ENCODE results near the gene PTPRD. TPM values are rescaled to one million over a fixed set of nuclear protein-coding genes. Genes with fewer than 3 reads are reported as not detected.
A peak's percentile ranks its signal among the peaks of the same experiment; 100 is the strongest.

Gene PTPRD
- total RNA-seq, 1 donor from 2014 or later: 109 TPM

- TF ChIP-seq, protein P1, sequence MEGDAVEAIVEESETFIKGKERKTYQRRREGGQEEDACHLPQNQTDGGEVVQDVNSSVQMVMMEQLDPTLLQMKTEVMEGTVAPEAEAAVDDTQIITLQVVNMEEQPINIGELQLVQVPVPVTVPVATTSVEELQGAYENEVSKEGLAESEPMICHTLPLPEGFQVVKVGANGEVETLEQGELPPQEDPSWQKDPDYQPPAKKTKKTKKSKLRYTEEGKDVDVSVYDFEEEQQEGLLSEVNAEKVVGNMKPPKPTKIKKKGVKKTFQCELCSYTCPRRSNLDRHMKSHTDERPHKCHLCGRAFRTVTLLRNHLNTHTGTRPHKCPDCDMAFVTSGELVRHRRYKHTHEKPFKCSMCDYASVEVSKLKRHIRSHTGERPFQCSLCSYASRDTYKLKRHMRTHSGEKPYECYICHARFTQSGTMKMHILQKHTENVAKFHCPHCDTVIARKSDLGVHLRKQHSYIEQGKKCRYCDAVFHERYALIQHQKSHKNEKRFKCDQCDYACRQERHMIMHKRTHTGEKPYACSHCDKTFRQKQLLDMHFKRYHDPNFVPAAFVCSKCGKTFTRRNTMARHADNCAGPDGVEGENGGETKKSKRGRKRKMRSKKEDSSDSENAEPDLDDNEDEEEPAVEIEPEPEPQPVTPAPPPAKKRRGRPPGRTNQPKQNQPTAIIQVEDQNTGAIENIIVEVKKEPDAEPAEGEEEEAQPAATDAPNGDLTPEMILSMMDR (IDR thresholded peaks at IDR 0.05; ENCODE audit: unreplicated experiment): no peak
- Mint-ChIP-seq H3K4me1 (peaks cover 34% of the 10 kb centered on the region), H3K36me3 (peaks cover 3% of the 10 kb centered on the region), H3K27ac (no peak overlapping the region), H3K27me3 (ENCODE audit: low read depth) (no peaks in the 10 kb centered on the region), H3K4me3 (no peak overlapping the region), H3K9me3 (peaks cover 3% of the 10 kb centered on the region)
- DNase-seq (ENCODE audit: low spot score in 2 of 2, unreplicated experiment in 2 of 2): no peak
These were observed 1858.1 kb downstream of the PTPRD start for GRCh38 chr9:8754751-8755150.

- H3K4me3 Mint-ChIP-seq: no peak overlapping the region
- TF ChIP-seq, protein P1 (IDR thresholded peaks at IDR 0.05; ENCODE audit: unreplicated experiment): no peak
- H3K27me3 Mint-ChIP-seq (ENCODE audit: low read depth): no peaks in the 10 kb centered on the region
- H3K36me3 Mint-ChIP-seq: peaks cover 3% of the 10 kb centered on the region
- DNase-seq (ENCODE audit: low spot score in 2 of 2, unreplicated experiment in 2 of 2): no peak
- H3K4me1 Mint-ChIP-seq: peaks cover 25% of the 10 kb centered on the region
- H3K9me3 Mint-ChIP-seq: peaks cover 3% of the 10 kb centered on the region
- peak overlapping the region; percentile 82 for H3K27ac Mint-ChIP-seq
These were observed 1861.3 kb downstream of the PTPRD start for GRCh38 chr9:8751406-8751930.

- Mint-ChIP-seq H3K27me3 (ENCODE audit: low read depth) (no peaks in the 10 kb centered on the region), H3K9me3 (peaks cover 3% of the 10 kb centered on the region), H3K36me3 (peaks cover 3% of the 10 kb centered on the region), H3K27ac (peak overlapping the region; percentile 82), H3K4me1 (peaks cover 25% of the 10 kb centered on the region), H3K4me3 (no peak overlapping the region)
- TF ChIP-seq, protein P1 (IDR thresholded peaks at IDR 0.05; ENCODE audit: unreplicated experiment): no peak
- peak in 1 of 2 experiments; percentile 51 for DNase-seq (ENCODE audit: low spot score in 2 of 2, unreplicated experiment in 2 of 2)
These were observed 1862.2 kb downstream of the PTPRD start for GRCh38 chr9:8750639-8751051.

- Mint-ChIP-seq H3K4me1 (peaks cover 4% of the 10 kb centered on the region), H3K27ac (no peak overlapping the region), H3K4me3 (no peak overlapping the region), H3K36me3 (no peaks in the 10 kb centered on the region), H3K9me3 (no peaks in the 10 kb centered on the region), H3K27me3 (ENCODE audit: low read depth) (no peaks in the 10 kb centered on the region)
- DNase-seq (ENCODE audit: low spot score in 2 of 2, unreplicated experiment in 2 of 2): no peak
- TF ChIP-seq, protein P1 (IDR thresholded peaks at IDR 0.05; ENCODE audit: unreplicated experiment): no peak
These were observed 1867.5 kb downstream of the PTPRD start for GRCh38 chr9:8745347-8745746.

- Mint-ChIP-seq H3K4me1 (peaks cover 15% of the 10 kb centered on the region), H3K27me3 (ENCODE audit: low read depth) (no peaks in the 10 kb centered on the region), H3K27ac (no peak overlapping the region), H3K4me3 (no peak overlapping the region), H3K9me3 (no peaks in the 10 kb centered on the region), H3K36me3 (no peaks in the 10 kb centered on the region)
- no peak for DNase-seq (ENCODE audit: low spot score in 2 of 2, unreplicated experiment in 2 of 2)
- TF ChIP-seq, protein P1 (IDR thresholded peaks at IDR 0.05; ENCODE audit: unreplicated experiment): no peak
These were observed 1873.9 kb downstream of the PTPRD start for GRCh38 chr9:8738945-8739344.

- H3K4me1 Mint-ChIP-seq: peaks cover 25% of the 10 kb centered on the region
- H3K27me3 Mint-ChIP-seq (ENCODE audit: low read depth): no peaks in the 10 kb centered on the region
- no peak for DNase-seq (ENCODE audit: low spot score in 2 of 2, unreplicated experiment in 2 of 2)
- TF ChIP-seq, protein P1 (IDR thresholded peaks at IDR 0.05; ENCODE audit: unreplicated experiment): no peak
- peak overlapping the region; percentile 30 for H3K27ac Mint-ChIP-seq
- no peaks in the 10 kb centered on the region for H3K9me3 Mint-ChIP-seq
- no peaks in the 10 kb centered on the region for H3K36me3 Mint-ChIP-seq
- H3K4me3 Mint-ChIP-seq: no peak overlapping the region
These were observed 1876.0 kb downstream of the PTPRD start for GRCh38 chr9:8736805-8737204.

All from mesothelial cell of epicardium (in vitro differentiated cells).